ENCODE results near the gene MAP3K15.

MAP3K15 gene

GRCh38 chrX:19556202-19556601 lies 40.9 kb upstream of the MAP3K15 start:
- Histone ChIP-seq H3K4me1 (ENCODE audit: insufficient read depth, insufficient read length) (no peaks in the 10 kb centered on the region), H3K27me3 (ENCODE audit: insufficient read depth, insufficient read length) (no peaks in the 10 kb centered on the region), H3K4me3 (ENCODE audit: insufficient read length, low read depth) (no peak overlapping the region), H3K9ac (ENCODE audit: insufficient read length, low read depth) (no peak overlapping the region), H3K36me3 (ENCODE audit: insufficient read depth, insufficient read length, low read length) (peaks cover 3% of the 10 kb centered on the region), H3K9me3 (ENCODE audit: insufficient read depth, low read length) (no peaks in the 10 kb centered on the region)
- no peak for DNase-seq (ENCODE audit: low read depth, low spot score)
- no peak for TF ChIP-seq SUZ12 (IDR thresholded peaks at IDR 0.05; ENCODE audit: extremely low read depth, insufficient read depth, insufficient read length)
- no peak for TF ChIP-seq ZNF274 (IDR thresholded peaks at IDR 0.05; ENCODE audit: low read depth, low read length)
- no peak for TF ChIP-seq YY1 (IDR thresholded peaks at IDR 0.05; ENCODE audit: insufficient read depth, insufficient read length)

GRCh38 chrX:19555683-19556082 lies 40.4 kb upstream of the MAP3K15 start:
- Histone ChIP-seq H3K4me3 (ENCODE audit: insufficient read length, low read depth) (no peak overlapping the region), H3K9ac (ENCODE audit: insufficient read length, low read depth) (no peak overlapping the region), H3K4me1 (ENCODE audit: insufficient read depth, insufficient read length) (no peaks in the 10 kb centered on the region), H3K27me3 (ENCODE audit: insufficient read depth, insufficient read length) (no peaks in the 10 kb centered on the region), H3K36me3 (ENCODE audit: insufficient read depth, insufficient read length, low read length) (peaks cover 3% of the 10 kb centered on the region), H3K9me3 (ENCODE audit: insufficient read depth, low read length) (no peaks in the 10 kb centered on the region)
- no peak for DNase-seq (ENCODE audit: low read depth, low spot score)
- TF ChIP-seq YY1 (IDR thresholded peaks at IDR 0.05; ENCODE audit: insufficient read depth, insufficient read length) = no peak
- no peak for TF ChIP-seq SUZ12 (IDR thresholded peaks at IDR 0.05; ENCODE audit: extremely low read depth, insufficient read depth, insufficient read length)

GRCh38 chrX:19555236-19555635 lies 39.9 kb upstream of the MAP3K15 start:
- H3K36me3 ChIP-seq (ENCODE audit: insufficient read depth, insufficient read length, low read length) = peaks cover 3% of the 10 kb centered on the region
- H3K9ac ChIP-seq (ENCODE audit: insufficient read length, low read depth) = no peak overlapping the region
- H3K27me3 ChIP-seq (ENCODE audit: insufficient read depth, insufficient read length) = no peaks in the 10 kb centered on the region
- no peaks in the 10 kb centered on the region for H3K9me3 ChIP-seq (ENCODE audit: insufficient read depth, low read length)
- TF ChIP-seq SUZ12 (IDR thresholded peaks at IDR 0.05; ENCODE audit: extremely low read depth, insufficient read depth, insufficient read length) (no peak), ZNF274 (IDR thresholded peaks at IDR 0.05; ENCODE audit: low read depth, low read length) (no peak), YY1 (IDR thresholded peaks at IDR 0.05; ENCODE audit: insufficient read depth, insufficient read length) (no peak)
- no peaks in the 10 kb centered on the region for H3K4me1 ChIP-seq (ENCODE audit: insufficient read depth, insufficient read length)
- DNase-seq (ENCODE audit: low read depth, low spot score) = no peak
- H3K4me3 ChIP-seq (ENCODE audit: insufficient read length, low read depth) = no peak overlapping the region

GRCh38 chrX:19554786-19555185 lies 39.5 kb upstream of the MAP3K15 start:
- no peaks in the 10 kb centered on the region for H3K9me3 ChIP-seq (ENCODE audit: insufficient read depth, low read length)
- TF ChIP-seq YY1 (IDR thresholded peaks at IDR 0.05; ENCODE audit: insufficient read depth, insufficient read length) = no peak
- no peak for TF ChIP-seq ZNF274 (IDR thresholded peaks at IDR 0.05; ENCODE audit: low read depth, low read length)
- no peak for TF ChIP-seq SUZ12 (IDR thresholded peaks at IDR 0.05; ENCODE audit: extremely low read depth, insufficient read depth, insufficient read length)
- no peak for DNase-seq (ENCODE audit: low read depth, low spot score)
- H3K4me1 ChIP-seq (ENCODE audit: insufficient read depth, insufficient read length) = no peaks in the 10 kb centered on the region
- H3K36me3 ChIP-seq (ENCODE audit: insufficient read depth, insufficient read length, low read length) = peaks cover 3% of the 10 kb centered on the region
- no peak overlapping the region for H3K4me3 ChIP-seq (ENCODE audit: insufficient read length, low read depth)
- no peak overlapping the region for H3K9ac ChIP-seq (ENCODE audit: insufficient read length, low read depth)
- H3K27me3 ChIP-seq (ENCODE audit: insufficient read depth, insufficient read length) = no peaks in the 10 kb centered on the region

- Histone ChIP-seq H3K36me3 (ENCODE audit: insufficient read depth, insufficient read length, low read length) (peaks cover 11% of the 10 kb centered on the region), H3K4me1 (ENCODE audit: insufficient read depth, insufficient read length) (no peaks in the 10 kb centered on the region), H3K9ac (ENCODE audit: insufficient read length, low read depth) (no peak overlapping the region), H3K27me3 (ENCODE audit: insufficient read depth, insufficient read length) (no peaks in the 10 kb centered on the region), H3K4me3 (ENCODE audit: insufficient read length, low read depth) (no peak overlapping the region), H3K9me3 (ENCODE audit: insufficient read depth, low read length) (no peaks in the 10 kb centered on the region)
- no peak for DNase-seq (ENCODE audit: low read depth, low spot score)
- no peak for TF ChIP-seq SUZ12 (IDR thresholded peaks at IDR 0.05; ENCODE audit: extremely low read depth, insufficient read depth, insufficient read length)
- TF ChIP-seq ZNF274 (IDR thresholded peaks at IDR 0.05; ENCODE audit: low read depth, low read length) = no peak
- TF ChIP-seq YY1 (IDR thresholded peaks at IDR 0.05; ENCODE audit: insufficient read depth, insufficient read length) = no peak
Observed at GRCh38 chrX:19552793-19553192, 37.5 kb upstream of the MAP3K15 start.

- DNase-seq (ENCODE audit: low read depth, low spot score) = no peak
- no peaks in the 10 kb centered on the region for H3K9me3 ChIP-seq (ENCODE audit: insufficient read depth, low read length)
- no peak overlapping the region for H3K9ac ChIP-seq (ENCODE audit: insufficient read length, low read depth)
- no peaks in the 10 kb centered on the region for H3K4me1 ChIP-seq (ENCODE audit: insufficient read depth, insufficient read length)
- H3K36me3 ChIP-seq (ENCODE audit: insufficient read depth, insufficient read length, low read length) = peaks cover 13% of the 10 kb centered on the region
- no peaks in the 10 kb centered on the region for H3K27me3 ChIP-seq (ENCODE audit: insufficient read depth, insufficient read length)
- no peak overlapping the region for H3K4me3 ChIP-seq (ENCODE audit: insufficient read length, low read depth)
- TF ChIP-seq YY1 (IDR thresholded peaks at IDR 0.05; ENCODE audit: insufficient read depth, insufficient read length) = no peak
- TF ChIP-seq SUZ12 (IDR thresholded peaks at IDR 0.05; ENCODE audit: extremely low read depth, insufficient read depth, insufficient read length) = no peak
- no peak for TF ChIP-seq ZNF274 (IDR thresholded peaks at IDR 0.05; ENCODE audit: low read depth, low read length)
Observed at GRCh38 chrX:19549838-19550237, 34.5 kb upstream of the MAP3K15 start.

GRCh38 chrX:19548934-19549333 lies 33.6 kb upstream of the MAP3K15 start:
- no peaks in the 10 kb centered on the region for H3K27me3 ChIP-seq (ENCODE audit: insufficient read depth, insufficient read length)
- TF ChIP-seq ZNF274 (IDR thresholded peaks at IDR 0.05; ENCODE audit: low read depth, low read length) (no peak), SUZ12 (IDR thresholded peaks at IDR 0.05; ENCODE audit: extremely low read depth, insufficient read depth, insufficient read length) (no peak), YY1 (IDR thresholded peaks at IDR 0.05; ENCODE audit: insufficient read depth, insufficient read length) (no peak)
- no peaks in the 10 kb centered on the region for H3K4me1 ChIP-seq (ENCODE audit: insufficient read depth, insufficient read length)
- H3K4me3 ChIP-seq (ENCODE audit: insufficient read length, low read depth) = no peak overlapping the region
- H3K36me3 ChIP-seq (ENCODE audit: insufficient read depth, insufficient read length, low read length) = peaks cover 13% of the 10 kb centered on the region
- DNase-seq (ENCODE audit: low read depth, low spot score) = no peak
- no peaks in the 10 kb centered on the region for H3K9me3 ChIP-seq (ENCODE audit: insufficient read depth, low read length)
- H3K9ac ChIP-seq (ENCODE audit: insufficient read length, low read depth) = no peak overlapping the region

- no peaks in the 10 kb centered on the region for H3K9me3 ChIP-seq (ENCODE audit: insufficient read depth, low read length)
- no peak overlapping the region for H3K4me3 ChIP-seq (ENCODE audit: insufficient read length, low read depth)
- peaks cover 16% of the 10 kb centered on the region for H3K36me3 ChIP-seq (ENCODE audit: insufficient read depth, insufficient read length, low read length)
- H3K4me1 ChIP-seq (ENCODE audit: insufficient read depth, insufficient read length) = no peaks in the 10 kb centered on the region
- TF ChIP-seq ZNF274 (IDR thresholded peaks at IDR 0.05; ENCODE audit: low read depth, low read length) (no peak), SUZ12 (IDR thresholded peaks at IDR 0.05; ENCODE audit: extremely low read depth, insufficient read depth, insufficient read length) (no peak), YY1 (IDR thresholded peaks at IDR 0.05; ENCODE audit: insufficient read depth, insufficient read length) (no peak)
- DNase-seq (ENCODE audit: low read depth, low spot score) = no peak
- H3K9ac ChIP-seq (ENCODE audit: insufficient read length, low read depth) = no peak overlapping the region
- no peaks in the 10 kb centered on the region for H3K27me3 ChIP-seq (ENCODE audit: insufficient read depth, insufficient read length)
Observed at GRCh38 chrX:19548279-19548678, 33.0 kb upstream of the MAP3K15 start.

Data from NT2/D1 (cell line).